Limb (tissue), 2 donors: Measurements from ENCODE around the gene HLA-DQB1.

Experiments used
- DNase-seq, 2 donors: peaks; one replicate each; pipeline ENCODE4 v3.0.0-alpha.2; 2016; ENCODE audit errors: extremely low spot score in 2 of 2

The HLA-DQB1 gene

DNA sequence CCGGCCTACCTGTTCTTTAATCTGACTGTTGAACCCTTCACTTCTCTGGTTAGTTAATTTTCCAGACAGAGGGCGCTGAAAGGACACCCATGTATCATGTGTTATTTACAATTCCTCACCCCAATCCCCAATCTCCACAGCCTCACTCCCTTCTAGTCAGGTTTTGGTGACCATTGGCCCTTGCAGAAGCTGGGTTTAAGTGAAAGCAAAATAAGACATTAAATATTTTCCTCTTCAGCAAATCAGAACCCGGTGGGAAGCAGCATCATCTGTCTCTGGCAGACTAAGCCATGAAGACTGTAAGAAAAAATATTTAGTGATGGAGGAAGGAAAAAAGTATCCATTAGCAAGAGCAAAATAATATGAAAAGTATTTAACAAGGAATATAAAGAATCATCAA lies 38.6 kb downstream of the HLA-DQB1 start:
- DNase-seq = no peak

DNA sequence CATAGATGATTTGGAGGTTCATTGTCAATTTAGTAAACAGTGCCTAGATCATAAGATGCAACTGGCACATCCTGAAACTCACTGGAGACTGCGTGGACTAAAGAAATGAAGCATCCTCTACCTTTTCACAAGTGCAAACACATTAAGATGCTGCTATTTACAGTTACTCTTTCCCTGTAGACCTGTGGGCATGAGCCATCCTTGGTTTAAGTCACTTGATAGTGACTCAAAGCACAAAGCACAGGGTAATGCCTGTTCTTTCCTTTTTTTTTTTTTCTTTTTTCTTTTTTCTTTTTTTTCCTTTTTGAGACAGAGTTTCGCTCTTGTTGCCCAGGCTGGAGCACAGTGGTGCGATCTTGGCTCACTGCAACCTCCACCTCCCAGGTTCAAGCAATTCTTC lies 39.2 kb downstream of the HLA-DQB1 start:
- no peak for DNase-seq

DNA sequence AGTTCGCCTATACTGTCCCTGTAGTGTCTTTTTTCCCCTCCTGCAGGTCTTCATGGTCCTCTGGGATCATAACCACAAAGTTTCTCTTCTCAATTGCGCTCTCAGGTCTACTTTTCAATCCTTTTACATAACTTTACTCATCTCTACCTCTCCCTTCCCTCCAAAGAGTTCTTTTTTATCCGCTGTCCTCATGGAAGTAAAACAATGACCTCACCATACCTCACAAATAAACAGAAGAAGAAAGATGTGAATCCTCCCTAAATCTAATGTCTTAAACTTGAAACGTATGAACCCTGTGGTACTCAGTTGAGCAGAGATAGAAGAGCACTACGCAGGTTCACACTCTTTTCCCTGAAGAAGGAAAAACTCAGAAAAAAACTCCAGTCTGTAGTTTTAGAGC lies 41.3 kb downstream of the HLA-DQB1 start:
- no peak for DNase-seq

DNA sequence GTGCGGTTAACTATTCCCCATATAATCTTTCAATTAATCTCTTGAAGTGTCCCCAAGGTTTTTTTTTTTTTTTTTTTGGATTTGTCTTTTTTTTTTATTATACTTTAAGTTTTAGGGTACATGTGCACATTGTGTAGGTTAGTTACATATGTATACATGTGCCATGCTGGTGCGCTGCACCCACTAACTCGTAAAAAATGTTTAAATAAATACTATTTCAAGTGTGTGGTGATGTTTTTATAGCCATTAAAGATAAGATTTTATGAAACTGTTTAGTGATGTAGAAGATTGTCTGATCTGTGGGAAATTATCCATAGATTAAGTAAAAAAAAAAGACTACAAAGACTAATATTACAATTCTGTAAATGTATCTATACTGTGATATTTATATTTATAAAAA lies 41.9 kb downstream of the HLA-DQB1 start:
- no peak for DNase-seq

DNA sequence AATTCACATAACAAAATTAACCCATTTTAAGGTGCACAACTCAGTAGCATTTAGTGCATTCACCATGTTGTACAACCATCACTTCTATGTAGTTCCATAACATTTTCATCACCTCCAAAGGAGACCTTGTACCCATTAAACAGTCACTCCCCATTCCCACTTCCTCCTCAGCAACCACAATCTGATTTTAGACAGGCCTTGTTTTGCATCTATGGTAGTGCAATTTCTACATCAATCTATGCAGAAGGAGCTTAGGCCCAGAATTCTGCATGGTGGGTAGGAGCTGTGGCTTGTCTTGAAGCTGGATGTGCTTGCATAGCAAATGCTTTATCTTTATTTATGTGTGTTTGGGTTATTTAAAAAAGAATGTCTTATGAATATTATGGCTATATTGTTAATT lies 42.8 kb downstream of the HLA-DQB1 start:
- DNase-seq = no peak

DNA sequence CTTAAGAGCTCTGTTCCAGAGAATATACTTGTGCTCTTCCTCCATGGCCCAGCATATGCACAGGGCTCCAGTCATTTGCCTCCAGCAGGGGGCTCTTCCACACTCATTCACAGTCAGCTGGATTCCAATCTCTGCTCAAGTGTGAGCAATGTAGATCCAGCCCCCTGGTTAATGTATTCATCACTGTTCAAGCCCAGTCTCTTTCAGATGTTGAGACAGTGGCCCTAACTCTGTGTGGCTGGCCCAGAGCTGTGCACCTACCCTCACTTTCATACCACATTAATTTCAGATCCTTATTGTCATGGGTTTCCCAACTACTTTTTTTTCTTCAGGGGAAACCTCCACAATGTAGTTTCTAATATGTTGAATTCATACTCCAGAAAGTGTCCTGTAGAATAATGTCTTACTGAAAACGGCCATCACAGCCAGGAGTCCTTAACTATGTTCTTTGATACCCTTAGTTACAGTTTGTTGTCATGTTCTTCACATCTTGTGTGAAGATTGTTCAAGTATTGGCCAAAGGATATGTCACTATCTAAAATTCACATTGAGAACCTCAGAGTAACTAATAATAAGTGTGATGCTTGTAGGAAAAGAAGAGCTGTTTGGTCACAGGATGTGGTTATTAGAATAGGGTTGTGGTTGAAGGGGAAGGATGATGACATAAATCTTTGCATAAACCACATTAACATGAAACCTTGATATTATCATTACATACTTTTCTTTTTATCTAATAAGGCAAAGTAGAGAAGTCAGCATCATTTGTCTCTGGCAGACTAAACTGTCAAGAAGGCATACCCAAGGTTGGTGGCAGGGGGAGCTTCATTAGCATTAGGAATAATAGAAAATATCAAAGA lies 43.7 kb downstream of the HLA-DQB1 start:
- DNase-seq = no peak

DNA sequence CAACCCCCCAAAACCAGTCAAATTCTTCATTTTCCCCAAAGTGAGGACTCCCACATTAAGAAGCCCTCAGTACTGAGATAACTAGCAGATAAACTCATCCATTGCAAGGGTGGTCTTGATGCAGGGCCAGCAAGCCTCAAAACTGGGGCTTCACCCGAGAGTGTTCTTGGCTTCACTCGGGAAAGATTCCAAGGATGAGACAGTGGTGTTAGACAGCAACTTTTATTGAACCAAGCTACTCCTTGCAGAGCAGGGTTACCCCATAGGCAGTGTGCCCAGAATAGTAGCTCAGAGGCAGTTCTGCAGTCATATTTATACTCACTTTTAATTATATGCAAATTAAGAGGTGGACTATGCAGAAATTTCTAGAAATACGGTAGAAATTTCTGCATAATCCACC lies 45.1 kb downstream of the HLA-DQB1 start:
- DNase-seq = no peak

DNA sequence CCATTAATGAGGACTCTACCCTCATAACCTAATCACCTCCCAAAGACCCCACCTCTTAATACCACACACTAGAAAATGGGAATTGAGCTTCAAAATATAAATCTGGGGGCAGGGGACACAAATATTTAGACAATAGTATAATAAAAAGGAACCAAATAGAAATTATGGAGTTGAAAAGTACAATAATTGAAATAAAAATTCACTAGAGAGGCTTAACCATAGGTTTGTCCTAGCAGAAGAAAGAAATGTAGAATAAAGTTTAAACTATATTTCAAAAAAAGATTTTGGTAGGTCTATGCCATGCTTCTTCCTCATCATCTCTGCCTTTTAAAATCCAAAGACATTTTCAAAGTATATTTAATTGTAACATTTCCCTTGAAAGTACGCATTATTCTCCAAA lies 48.7 kb downstream of the HLA-DQB1 start:
- no peak for DNase-seq

DNA sequence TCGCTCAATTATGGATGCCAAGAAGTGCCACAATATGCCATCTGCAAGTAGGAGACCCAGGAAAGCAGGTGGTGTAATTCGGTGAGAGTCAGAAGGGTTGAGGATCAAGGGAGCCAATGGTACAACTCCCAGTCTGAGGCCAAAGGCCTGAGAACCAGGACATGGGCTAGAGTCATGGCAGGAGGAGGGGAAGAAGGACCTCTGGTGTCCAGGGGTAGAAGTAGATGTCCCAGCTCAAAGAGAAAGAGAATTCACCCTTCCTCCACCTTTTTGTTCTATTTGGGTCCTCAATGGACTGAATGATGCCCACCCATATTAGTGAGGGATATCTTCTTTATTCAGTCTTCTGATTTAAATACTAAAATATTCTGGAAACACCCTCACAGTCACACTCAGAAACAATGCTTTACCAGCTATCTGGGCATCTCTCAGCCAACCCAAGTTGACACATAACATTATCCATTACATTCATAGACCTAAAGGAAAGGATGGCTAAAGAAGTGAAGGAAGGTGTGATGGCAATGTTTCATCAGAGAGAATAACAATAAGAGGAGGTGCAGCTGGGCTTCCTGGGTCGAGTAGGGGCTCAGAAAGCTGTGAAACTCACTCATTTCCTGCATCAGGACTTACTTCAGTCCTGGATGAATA lies 50.4 kb downstream of the HLA-DQB1 start:
- no peak for DNase-seq

DNA sequence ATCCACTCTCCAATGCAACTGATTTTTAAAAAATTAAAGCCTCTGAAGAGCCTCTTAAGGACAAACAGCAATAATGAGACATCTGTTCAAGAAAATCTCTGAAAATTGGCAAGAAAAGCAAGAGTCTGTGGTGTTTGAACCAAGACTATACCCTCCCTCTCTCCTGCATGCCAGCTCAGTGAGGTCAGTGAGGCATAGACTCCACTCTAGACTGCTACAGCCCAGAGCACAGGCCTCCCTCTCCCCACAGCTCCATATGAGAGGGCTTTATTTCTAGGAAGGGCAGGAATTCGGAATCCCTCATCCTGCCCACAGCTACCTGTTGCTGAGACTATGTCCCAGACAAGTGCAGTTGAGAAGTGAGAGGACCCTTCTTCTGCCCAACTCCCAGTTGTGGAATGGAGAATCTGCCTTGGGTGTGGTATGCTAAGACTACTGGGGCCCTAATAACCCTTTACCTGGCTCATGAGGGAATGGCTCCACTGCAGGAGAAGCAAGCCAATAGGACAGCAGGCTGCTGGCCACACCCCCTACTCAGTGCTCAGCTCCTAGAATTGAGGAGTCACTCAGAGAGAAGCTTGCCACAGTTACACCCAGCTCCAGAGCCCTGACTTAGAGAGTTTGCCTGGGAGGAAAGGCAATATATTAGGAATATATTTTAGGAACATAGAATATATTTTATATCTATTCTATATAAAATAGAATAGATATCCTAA lies 51.9 kb downstream of the HLA-DQB1 start:
- DNase-seq = no peak

DNA sequence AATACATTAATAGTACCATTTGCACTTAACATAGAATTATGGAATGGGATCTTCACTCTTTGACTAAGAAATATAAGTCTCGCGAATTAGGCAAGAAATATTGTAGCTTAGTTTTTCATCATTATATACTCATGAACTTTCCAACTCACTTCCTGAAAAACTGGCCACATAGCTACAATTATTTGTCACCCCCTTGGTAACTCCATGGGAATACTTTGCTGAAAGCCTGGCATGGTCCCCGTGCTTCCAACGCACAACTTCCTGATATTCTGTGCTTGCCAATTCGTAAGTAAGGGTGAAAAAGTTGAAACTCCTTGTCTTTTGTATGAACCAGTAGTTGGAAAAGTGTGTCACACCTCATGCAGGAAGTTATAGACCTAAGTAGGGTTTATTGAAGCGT lies 53.0 kb downstream of the HLA-DQB1 start:
- no peak for DNase-seq

DNA sequence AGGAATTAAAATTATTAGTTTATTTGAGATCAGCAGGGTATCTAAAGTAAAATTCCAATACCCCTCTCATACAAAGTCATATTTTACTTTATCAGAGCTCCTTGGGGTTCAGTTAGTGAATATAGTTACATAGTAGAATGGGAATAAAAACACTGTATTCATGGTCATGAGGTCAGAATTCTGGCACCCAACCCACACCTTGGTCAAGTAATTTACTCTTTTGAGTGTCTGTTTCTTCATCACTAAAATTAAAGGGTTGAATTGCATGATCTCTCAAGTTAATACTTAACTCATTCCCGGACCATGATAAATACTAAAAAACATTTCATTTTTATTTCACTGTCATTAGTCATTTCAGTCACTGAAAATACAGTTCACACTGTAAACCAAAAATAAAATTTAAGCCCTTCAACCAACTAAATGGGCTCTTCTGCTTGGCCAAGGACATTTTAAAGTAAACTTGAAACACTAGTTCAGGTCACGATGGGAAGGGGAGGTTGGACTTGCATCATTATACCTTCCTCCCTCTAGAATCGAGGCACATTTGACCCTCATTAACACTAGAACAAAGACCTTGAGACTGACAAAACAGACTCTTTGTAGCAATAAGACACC lies 55.7 kb downstream of the HLA-DQB1 start:
- no peak for DNase-seq

DNA sequence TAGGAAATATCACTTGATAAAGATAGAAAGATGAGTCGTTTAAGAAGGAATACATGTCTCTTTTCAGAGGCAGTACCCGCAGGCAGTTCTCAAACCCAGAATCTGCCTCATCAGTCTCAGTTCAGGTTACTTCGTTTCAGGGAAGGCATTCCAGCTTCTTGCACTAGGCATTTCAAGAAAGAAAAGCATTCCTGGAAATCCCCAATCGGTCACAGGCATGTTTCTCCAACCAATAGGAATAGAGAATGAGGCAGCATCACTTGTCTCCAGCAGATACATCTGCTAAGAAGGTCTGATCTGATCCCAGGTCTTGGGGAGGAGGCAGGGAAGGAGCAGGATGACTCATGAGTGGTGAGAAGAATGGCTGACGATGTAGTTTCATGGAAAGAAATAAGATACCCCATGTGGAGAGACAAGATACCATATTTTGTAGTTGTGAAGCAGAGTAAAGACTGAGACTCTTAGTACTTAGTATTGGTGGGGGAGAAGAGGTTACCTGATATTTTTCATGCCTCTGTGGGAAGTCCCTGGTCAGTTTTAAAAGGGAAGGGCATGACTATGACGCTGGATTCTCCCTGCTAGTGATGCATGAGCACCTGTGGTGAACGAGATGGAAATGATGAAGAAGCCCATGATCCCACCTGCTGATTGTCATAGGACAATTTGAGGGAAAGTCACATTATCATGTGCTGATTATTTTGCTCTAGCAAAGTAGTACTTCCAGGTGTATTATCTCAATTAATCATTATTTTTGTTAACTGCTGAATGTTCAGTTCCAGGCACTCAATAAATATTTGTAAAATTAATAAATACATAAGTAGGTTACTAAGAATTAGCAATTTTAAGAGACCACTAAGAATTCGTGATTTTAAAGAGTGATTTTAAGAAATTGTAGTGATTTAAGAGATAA lies 56.5 kb downstream of the HLA-DQB1 start:
- peak; percentile 53 to 73 for DNase-seq
